Stimulated activated CD4-positive, alpha-beta T cell treated with anti-CD3 and anti-CD28 coated beads, TNF-alpha, amount 100 ng/mL, for 48 hours (primary cell): ENCODE results near the gene YAP1.

Source experiments
- DNase-seq, 3 donors: peaks; one replicate each; pipeline ENCODE4 v3.0.0-alpha.2; 2020; ENCODE audit warnings: low read depth in 3 of 3

YAP1 gene

GRCh38 chr11:102276783-102277182 lies 166.5 kb downstream of the YAP1 start:
- no peak for DNase-seq

- DNase-seq, result no peak
Observed at GRCh38 chr11:102279641-102280170, 169.5 kb downstream of the YAP1 start.

- DNase-seq, result no peak
Observed at GRCh38 chr11:102280245-102280833, 170.1 kb downstream of the YAP1 start.
